DND-41 (cell line): ENCODE results near the gene PLD6.

ENCODE experiments used
- ATAC-seq: fragments of 200-7000 bp; cut with Tn5 transposase; 3 replicates; pipeline ENCODE4 v1.9.1; 2021; ENCODE audit warnings: low read depth; ENCODE audit not compliant: insufficient read depth
- DNase-seq: peaks from one replicate; pipeline ENCODE4 v3.0.0-alpha.2; 2020
- H2AFZ ChIP-seq: 2 replicates; pipeline ENCODE4 v1.6.0; 2012; ENCODE audit warnings: low read depth, low read length
- H3K27ac ChIP-seq: 2 replicates; pipeline ENCODE4 v1.5.1; 2012; ENCODE audit warnings: low read length, inconsistent platforms
- H3K27me3 ChIP-seq: fragments of 200-600 bp; sonication (generic); 2 replicates; pipeline ENCODE4 v1.6.0; 2012; ENCODE audit warnings: low read length, mild to moderate bottlenecking, inconsistent platforms; ENCODE audit not compliant: insufficient read depth, poor library complexity
- H3K36me3 ChIP-seq: 2 replicates; pipeline ENCODE4 v1.5.1; 2012; ENCODE audit warnings: low read length, inconsistent platforms; ENCODE audit not compliant: insufficient read depth
- H3K4me1 ChIP-seq: 2 replicates; pipeline ENCODE4 v1.5.1; 2012; ENCODE audit warnings: mild to moderate bottlenecking, low read length; ENCODE audit not compliant: insufficient read depth
- H3K4me2 ChIP-seq: 2 replicates; pipeline ENCODE4 v1.6.0; 2012; ENCODE audit warnings: mild to moderate bottlenecking, moderate library complexity, low read length, inconsistent platforms; ENCODE audit not compliant: insufficient read depth
- H3K4me3 ChIP-seq, 2 experiments: fragments of 200-600 bp in 1 of 2; shearing (Covaris generic) in 1 of 2; 2 replicates each; pipeline ENCODE4 v1.5.1; 2012 to 2016; ENCODE audit warnings: inconsistent platforms in 2 of 2, low read length in 2 of 2, mild to moderate bottlenecking in 2 of 2, low read depth in 1 of 2, moderate library complexity in 1 of 2
- H3K79me2 ChIP-seq: 2 replicates; pipeline ENCODE4 v1.6.0; 2012; ENCODE audit warnings: low read length, inconsistent platforms; ENCODE audit not compliant: insufficient read depth
- H3K9ac ChIP-seq: 2 replicates; pipeline ENCODE4 v1.6.0; 2012; ENCODE audit warnings: low read depth, mild to moderate bottlenecking, inconsistent platforms, low read length, moderate library complexity
- H3K9me3 ChIP-seq: 2 replicates; pipeline ENCODE4 v1.5.1; 2012; ENCODE audit warnings: low read length, moderate library complexity, mild to moderate bottlenecking, inconsistent platforms; ENCODE audit not compliant: insufficient read depth, severe bottlenecking
- H4K20me1 ChIP-seq: 2 replicates; pipeline ENCODE4 v1.6.0; 2012; ENCODE audit warnings: low read length; ENCODE audit not compliant: insufficient read depth
- CTCF ChIP-seq: IDR thresholded peaks from 2 replicates; pipeline ENCODE4 v1.5.1; 2012; ENCODE audit warnings: borderline replicate concordance, low read length, moderate library complexity, mild to moderate bottlenecking; ENCODE audit not compliant: poor library complexity, severe bottlenecking; ENCODE audit errors: extremely low read depth
- EZH2 ChIP-seq: IDR thresholded peaks from 3 replicates; pipeline ENCODE4 v1.6.1; 2012; ENCODE audit warnings: borderline replicate concordance, low read depth, mild to moderate bottlenecking, moderate library complexity, low read length, inconsistent platforms; ENCODE audit not compliant: severe bottlenecking

Gene PLD6

GRCh38 chr17:17236295-17237025 lies 30.3 kb upstream of the PLD6 start:
- peak; percentile 14 for ATAC-seq
- Histone ChIP-seq H4K20me1 (peaks cover 6% of the 10 kb centered on the region), H3K9ac (peak overlapping the region; percentile 76), H3K4me2 (peak overlapping the region; percentile 95), H3K36me3 (peaks cover 19% of the 10 kb centered on the region), H3K79me2 (peaks cover 44% of the 10 kb centered on the region), H3K27ac (peak overlapping the region; percentile 97), H2AFZ (peak overlapping the region; percentile 91), H3K4me1 (peaks cover 28% of the 10 kb centered on the region), H3K4me3 (peak overlapping the region; percentile 74 to 92), H3K27me3 (no peaks in the 10 kb centered on the region), H3K9me3 (no peaks in the 10 kb centered on the region)
- TF ChIP-seq CTCF = no peak
- no peak for DNase-seq

- no peak for ATAC-seq
- Histone ChIP-seq H3K9me3 (no peaks in the 10 kb centered on the region), H3K27ac (peak overlapping the region; percentile 97; the same call in 1 of the 2 replicates), H3K9ac (peak overlapping the region; percentile 76), H3K4me1 (peaks cover 28% of the 10 kb centered on the region), H2AFZ (no peak overlapping the region), H3K36me3 (peaks cover 28% of the 10 kb centered on the region), H3K4me2 (peak overlapping the region; percentile 95), H3K27me3 (no peaks in the 10 kb centered on the region), H3K4me3 (peak overlapping the region; percentile 74 to 92; a peak in 3 of 4 replicates), H4K20me1 (peaks cover 6% of the 10 kb centered on the region), H3K79me2 (peaks cover 44% of the 10 kb centered on the region)
- no peak for DNase-seq
- TF ChIP-seq EZH2 (no peak), CTCF (no peak)
These were observed 29.4 kb upstream of the PLD6 start for GRCh38 chr17:17235212-17236174.

GRCh38 chr17:17232303-17232621 lies 26.1 kb upstream of the PLD6 start:
- peaks cover 46% of the 10 kb centered on the region for H3K79me2 ChIP-seq
- DNase-seq (no peak), ATAC-seq (no peak)
- H4K20me1 ChIP-seq = peaks cover 20% of the 10 kb centered on the region
- no peak for TF ChIP-seq CTCF
- no peak for TF ChIP-seq EZH2
- H3K9me3 ChIP-seq = no peaks in the 10 kb centered on the region
- H3K27ac ChIP-seq = no peak overlapping the region
- H3K36me3 ChIP-seq = peaks cover 60% of the 10 kb centered on the region
- no peak overlapping the region for H3K9ac ChIP-seq
- no peaks in the 10 kb centered on the region for H3K27me3 ChIP-seq
- H3K4me1 ChIP-seq = peaks cover 17% of the 10 kb centered on the region
- H3K4me3 ChIP-seq = no peak overlapping the region
- no peak overlapping the region for H2AFZ ChIP-seq
- no peak overlapping the region for H3K4me2 ChIP-seq
